Fibroblast of villous mesenchyme (primary cell): Measurements from ENCODE around the gene UBAC1. TPM values are rescaled to one million over a fixed set of nuclear protein-coding genes. Genes with fewer than 3 reads are reported as not detected.
"Not testable (repeated sequence)": the region's sequence is repeated elsewhere in the genome, so short reads cannot be mapped to it uniquely, and the experiment has no call there.

Source experiments
- DNase-seq: peaks from one replicate; pipeline ENCODE4 v3.0.0-alpha.2; 2010; ENCODE audit warnings: low read depth
- H3K4me3 ChIP-seq: 2 replicates; pipeline ENCODE4 v1.5.1; 2011; ENCODE audit warnings: low read depth, mild to moderate bottlenecking, low read length
- total RNA-seq: library from RNA; depleted of rRNA; stranded (reverse); fragments of >200 nt; gene quantifications from 2 replicates; pipeline ENCODE4 v1.2.3, GENCODE V29; 2012
- TF ChIP-seq, protein P1 (sequence below): IDR thresholded peaks from 2 replicates; pipeline ENCODE4 v1.5.1; 2012; ENCODE audit warnings: low read depth, mild to moderate bottlenecking, low read length; ENCODE audit not compliant: insufficient read depth

UBAC1 gene
- total RNA-seq, 1 donor: 27.6 TPM

- TF ChIP-seq, protein P1, sequence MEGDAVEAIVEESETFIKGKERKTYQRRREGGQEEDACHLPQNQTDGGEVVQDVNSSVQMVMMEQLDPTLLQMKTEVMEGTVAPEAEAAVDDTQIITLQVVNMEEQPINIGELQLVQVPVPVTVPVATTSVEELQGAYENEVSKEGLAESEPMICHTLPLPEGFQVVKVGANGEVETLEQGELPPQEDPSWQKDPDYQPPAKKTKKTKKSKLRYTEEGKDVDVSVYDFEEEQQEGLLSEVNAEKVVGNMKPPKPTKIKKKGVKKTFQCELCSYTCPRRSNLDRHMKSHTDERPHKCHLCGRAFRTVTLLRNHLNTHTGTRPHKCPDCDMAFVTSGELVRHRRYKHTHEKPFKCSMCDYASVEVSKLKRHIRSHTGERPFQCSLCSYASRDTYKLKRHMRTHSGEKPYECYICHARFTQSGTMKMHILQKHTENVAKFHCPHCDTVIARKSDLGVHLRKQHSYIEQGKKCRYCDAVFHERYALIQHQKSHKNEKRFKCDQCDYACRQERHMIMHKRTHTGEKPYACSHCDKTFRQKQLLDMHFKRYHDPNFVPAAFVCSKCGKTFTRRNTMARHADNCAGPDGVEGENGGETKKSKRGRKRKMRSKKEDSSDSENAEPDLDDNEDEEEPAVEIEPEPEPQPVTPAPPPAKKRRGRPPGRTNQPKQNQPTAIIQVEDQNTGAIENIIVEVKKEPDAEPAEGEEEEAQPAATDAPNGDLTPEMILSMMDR: no peak
- no peak for DNase-seq
These were observed 65.8 kb downstream of the UBAC1 start for GRCh38 chr9:135895202-135895848.

DNA sequence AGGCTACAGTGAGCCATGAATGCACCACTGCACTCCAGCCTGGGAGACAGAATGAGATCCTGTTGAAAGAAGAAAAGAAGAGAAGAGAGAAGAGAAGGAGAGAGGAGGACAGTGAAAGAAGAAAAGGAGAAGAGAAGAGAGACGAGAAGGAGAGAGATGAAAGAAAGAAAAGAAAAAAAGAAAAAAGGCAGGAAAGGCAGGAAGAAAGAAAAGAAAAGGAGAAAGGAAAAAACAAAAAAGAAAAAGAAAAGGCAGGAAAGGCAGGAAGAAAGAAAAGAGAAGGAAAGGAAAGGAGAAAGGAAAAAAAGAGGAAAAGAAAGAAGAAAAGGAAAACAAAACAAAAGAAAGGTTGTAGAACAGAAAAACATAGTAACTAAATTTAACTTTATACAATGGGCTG, 68.1 kb downstream of the UBAC1 start:
- TF ChIP-seq, protein P1: no peak
- no peak overlapping the region for H3K4me3 ChIP-seq
- no peak for DNase-seq

More at GRCh38 chr9:135895202-135895848, 65.8 kb downstream of the UBAC1 start:
- no peak overlapping the region for H3K4me3 ChIP-seq

DNA sequence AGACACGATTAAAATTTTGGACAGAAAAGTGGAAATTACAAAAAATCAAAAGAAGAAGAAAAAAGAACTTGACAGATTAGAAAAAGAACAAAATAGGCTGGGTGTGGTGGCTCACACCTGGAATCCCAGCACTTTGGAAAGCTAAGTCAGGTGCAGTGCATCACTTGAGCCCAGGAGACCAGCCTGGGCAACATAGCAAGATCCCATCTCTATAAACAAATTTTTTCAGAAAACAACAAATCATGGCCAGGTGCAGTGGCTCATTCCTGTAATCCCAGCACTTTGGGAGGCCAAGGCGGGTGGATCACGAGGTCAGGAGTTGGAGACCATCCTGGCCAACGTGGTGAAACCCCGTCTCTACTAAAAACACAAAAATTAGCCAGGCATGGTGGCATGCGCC, 68.8 kb downstream of the UBAC1 start:
- not testable (repeated sequence) for DNase-seq

GRCh38 chr9:135891027-135891631, 70.0 kb downstream of the UBAC1 start:
- TF ChIP-seq, protein P1: no peak
- DNase-seq: no peak
- no peak overlapping the region for H3K4me3 ChIP-seq

More for the DNA sequence above, 68.8 kb downstream of the UBAC1 start:
- not testable (repeated sequence) for H3K4me3 ChIP-seq

DNA sequence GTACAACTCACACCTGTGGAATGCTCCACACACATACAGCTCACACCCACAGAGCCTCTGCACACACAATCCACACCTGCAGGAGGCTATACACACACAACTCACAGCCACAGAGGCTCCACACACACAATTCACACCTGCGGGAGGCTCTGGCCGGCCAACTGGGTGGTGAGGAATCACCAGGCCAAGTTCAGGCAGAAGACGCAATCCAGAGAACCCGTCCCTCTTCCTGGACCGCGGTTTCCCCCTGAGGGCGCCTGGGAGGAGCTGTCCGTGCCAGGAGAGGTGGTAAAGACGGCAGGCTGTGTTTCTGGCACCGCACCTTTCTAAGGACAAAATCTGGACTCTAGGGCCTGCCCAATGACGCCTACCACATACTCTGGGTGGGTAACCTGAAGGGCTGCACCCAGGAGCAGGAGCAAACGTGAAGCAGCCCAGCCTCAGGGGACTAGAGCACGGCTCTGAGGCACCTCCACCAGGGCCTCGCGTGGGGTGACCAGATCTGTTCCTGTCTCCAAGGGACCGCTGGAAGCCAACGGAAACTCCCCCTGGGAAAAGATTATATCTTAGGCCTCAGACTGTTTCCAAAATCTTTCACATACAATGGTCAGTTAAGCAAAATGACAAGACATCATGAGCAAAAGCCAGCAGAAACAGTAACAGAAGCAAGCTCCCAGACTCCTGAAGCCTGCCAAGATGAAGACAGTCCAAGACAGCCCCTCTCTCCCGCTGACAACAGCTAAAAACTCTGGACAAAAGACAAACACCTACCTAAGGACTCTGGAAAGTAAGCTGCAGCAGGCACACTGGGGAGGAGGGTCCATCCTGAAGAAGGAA, 70.8 kb downstream of the UBAC1 start:
- TF ChIP-seq, protein P1: no peak
- no peak overlapping the region for H3K4me3 ChIP-seq
- DNase-seq: no peak

- DNase-seq: no peak
- H3K4me3 ChIP-seq: no peak overlapping the region
- TF ChIP-seq, protein P1: no peak
These were observed 71.5 kb downstream of the UBAC1 start for GRCh38 chr9:135889564-135890189.
